NT2/D1 (cell line): Measurements from ENCODE around the gene RELCH.

ENCODE experiments used
- YY1 ChIP-seq: IDR thresholded peaks from 2 replicates; pipeline ENCODE4 v1.6.1; 2011; ENCODE audit not compliant: insufficient read length, insufficient read depth
- ZNF274 ChIP-seq: IDR thresholded peaks from 2 replicates; pipeline ENCODE4 v1.6.1; 2011; ENCODE audit warnings: mild to moderate bottlenecking, low read depth, low read length

GRCh38 chr18:62201870-62202269, 14.8 kb downstream of the RELCH start:
- TF ChIP-seq YY1 (no peak), ZNF274 (no peak)
